Adrenal gland (tissue), 12 donors: Measurements from ENCODE around the gene OR6K2. TPM values are rescaled to one million over a fixed set of nuclear protein-coding genes. Genes with fewer than 3 reads are reported as not detected.

Experiments
- DNase-seq, 7 donors: peaks; one replicate each; pipeline ENCODE4 v3.0.0-alpha.2; 2019 to 2020
- H3K27ac ChIP-seq, 5 donors: fragments of 200-600 bp; sonication (generic) in 4 of 5; 1 replicate in 3 of 5; 2 replicates in 2 of 5; pipeline versions ENCODE4 v1.5.1 to v1.8.0; 2016 to 2020; ENCODE audit warnings: mild to moderate bottlenecking in 1 of 5
- H3K27me3 ChIP-seq: fragments of 200-600 bp; 2 replicates; pipeline ENCODE4 v1.8.0; 2021
- H3K36me3 ChIP-seq, 2 donors: fragments of 200-600 bp; replicated peaks in 1 of 2; 1 replicate in 1 of 2; 2 replicates in 1 of 2; pipeline versions ENCODE4 v1.5.1 to v1.8.0; 2018 to 2022
- H3K4me1 ChIP-seq, 2 donors: fragments of 200-600 bp; replicated peaks in 1 of 2; 1 replicate in 1 of 2; 2 replicates in 1 of 2; pipeline versions ENCODE4 v1.5.1 to v1.8.0; 2018 to 2021
- H3K4me3 ChIP-seq, 4 donors: fragments of 200-600 bp; sonication (generic) in 3 of 4; one replicate each; pipeline ENCODE4 v1.5.1; 2016 to 2018
- H3K9me3 ChIP-seq, 3 donors: fragments of 200-600 bp; sonication (generic) in 1 of 3; replicated peaks in 1 of 3; 1 replicate in 2 of 3; 2 replicates in 1 of 3; pipeline versions ENCODE4 v1.5.1 to v1.8.0; 2016 to 2021
- POLR2A ChIP-seq, 2 donors: fragments of 450-650 bp; IDR thresholded peaks; one replicate each; pipeline ENCODE4 v1.6.1; 2017; ENCODE audit warnings: antibody characterized with exemption in 2 of 2, mild to moderate bottlenecking in 2 of 2, moderate library complexity in 1 of 2
- WGBS, 4 donors: extraction: QIAGEN DNeasy Blood & Tissue Kit in 2 of 4; methylation state at CpG; one replicate each; pipeline versions ENCODE4 v1.1.5 to v1.1.7; 2013 to 2017; 5-methylcytosine and 5-hydroxymethylcytosine counted together
- intact Hi-C, 2 donors: fragments of 100-400 bp; cut with DNase I; formaldehyde crosslinking; loops; one replicate each; pipeline versions ENCODE4 v1.14.1 to v1.15.0; 2022 to 2023
- polyA plus RNA-seq, 3 donors: library from polyadenylated mRNA; stranded (reverse); fragments of 200-250 nt in 2 of 3; fragments of 350-450 nt in 1 of 3; fragmentation: Illumina TruSeq in 1 of 3; extraction: RNeasy Lipid Tissue Mini Kit (QIAGEN cat#74804) in 1 of 3; gene quantifications; one replicate each; pipeline ENCODE4 v1.2.3, GENCODE V29; 2013 to 2014
- total RNA-seq, 9 donors: library from RNA; depleted of rRNA in 4 of 9; stranded (reverse); fragments of >200 nt in 4 of 9; fragments of 120-200 nt in 1 of 9; fragmentation: NEBNext Ultra II Directional in 1 of 9; extraction: Animal tissue kit (Norgen Biotek cat#: 25700) in 1 of 9; gene quantifications; one replicate each; pipeline versions ENCODE4 v1.1.0 to v1.2.4, GENCODE V29; 2013 to 2023
- TF ChIP-seq, protein P1 (sequence below), 6 experiments: fragments of 450-650 bp in 4 of 6; fragments of 200-600 bp in 2 of 6; sonication (generic) in 1 of 6; IDR thresholded peaks; 1 replicate in 5 of 6; 2 replicates in 1 of 6; pipeline versions ENCODE4 v1.5.1 to v1.8.0; 2016 to 2021; ENCODE audit warnings: antibody characterized with exemption in 6 of 6, mild to moderate bottlenecking in 2 of 6, moderate library complexity in 1 of 6
- donor health status: healthy with polysubstance abuse.
- donor health status: Bipolar disorder and iron deficiency.
- donor health status: DM: yes; HTN: yes; CAD: no.
- donor health status: DM: no; HTN: no; CAD: no.
- donor health status: DM: no; HTN: no; CAD: no.
- donor health status: DM: yes; HTN: yes; CAD: no.

Gene OR6K2
- total and polyA plus RNA-seq, 12 donors, result not detected

DNA sequence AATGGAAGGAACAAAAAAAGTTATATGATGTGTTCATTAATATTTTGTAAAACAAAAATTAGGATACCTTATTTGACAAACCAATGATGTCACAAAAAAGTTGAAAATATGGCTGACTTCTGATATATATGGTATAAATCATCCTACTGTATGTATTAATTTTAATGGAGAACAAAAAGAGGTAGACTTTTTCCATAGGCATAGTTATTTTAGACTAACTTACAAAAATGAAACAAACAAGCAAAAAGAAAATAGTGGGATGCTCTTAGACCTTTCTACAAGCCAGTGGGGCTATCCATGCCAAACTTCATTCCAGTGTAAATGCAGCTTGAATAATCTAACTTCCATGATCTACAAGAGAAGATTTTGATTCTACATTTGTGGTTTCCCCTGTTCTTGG lies 13.4 kb downstream of the OR6K2 start:
- H3K36me3 ChIP-seq, result no peaks in the 10 kb centered on the region
- no peak for DNase-seq
- no peaks in the 10 kb centered on the region for H3K4me1 ChIP-seq
- H3K27ac ChIP-seq, result no peak overlapping the region
- TF ChIP-seq POLR2A (IDR thresholded peaks at IDR 0.05), result no peak
- TF ChIP-seq, protein P1, sequence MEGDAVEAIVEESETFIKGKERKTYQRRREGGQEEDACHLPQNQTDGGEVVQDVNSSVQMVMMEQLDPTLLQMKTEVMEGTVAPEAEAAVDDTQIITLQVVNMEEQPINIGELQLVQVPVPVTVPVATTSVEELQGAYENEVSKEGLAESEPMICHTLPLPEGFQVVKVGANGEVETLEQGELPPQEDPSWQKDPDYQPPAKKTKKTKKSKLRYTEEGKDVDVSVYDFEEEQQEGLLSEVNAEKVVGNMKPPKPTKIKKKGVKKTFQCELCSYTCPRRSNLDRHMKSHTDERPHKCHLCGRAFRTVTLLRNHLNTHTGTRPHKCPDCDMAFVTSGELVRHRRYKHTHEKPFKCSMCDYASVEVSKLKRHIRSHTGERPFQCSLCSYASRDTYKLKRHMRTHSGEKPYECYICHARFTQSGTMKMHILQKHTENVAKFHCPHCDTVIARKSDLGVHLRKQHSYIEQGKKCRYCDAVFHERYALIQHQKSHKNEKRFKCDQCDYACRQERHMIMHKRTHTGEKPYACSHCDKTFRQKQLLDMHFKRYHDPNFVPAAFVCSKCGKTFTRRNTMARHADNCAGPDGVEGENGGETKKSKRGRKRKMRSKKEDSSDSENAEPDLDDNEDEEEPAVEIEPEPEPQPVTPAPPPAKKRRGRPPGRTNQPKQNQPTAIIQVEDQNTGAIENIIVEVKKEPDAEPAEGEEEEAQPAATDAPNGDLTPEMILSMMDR (IDR thresholded peaks at IDR 0.05), result no peak
- peaks cover 4% of the 10 kb centered on the region for H3K27me3 ChIP-seq
- H3K9me3 ChIP-seq, result no peaks in the 10 kb centered on the region
- intact Hi-C loops, result no loop called here
- H3K4me3 ChIP-seq, result no peak overlapping the region

DNA sequence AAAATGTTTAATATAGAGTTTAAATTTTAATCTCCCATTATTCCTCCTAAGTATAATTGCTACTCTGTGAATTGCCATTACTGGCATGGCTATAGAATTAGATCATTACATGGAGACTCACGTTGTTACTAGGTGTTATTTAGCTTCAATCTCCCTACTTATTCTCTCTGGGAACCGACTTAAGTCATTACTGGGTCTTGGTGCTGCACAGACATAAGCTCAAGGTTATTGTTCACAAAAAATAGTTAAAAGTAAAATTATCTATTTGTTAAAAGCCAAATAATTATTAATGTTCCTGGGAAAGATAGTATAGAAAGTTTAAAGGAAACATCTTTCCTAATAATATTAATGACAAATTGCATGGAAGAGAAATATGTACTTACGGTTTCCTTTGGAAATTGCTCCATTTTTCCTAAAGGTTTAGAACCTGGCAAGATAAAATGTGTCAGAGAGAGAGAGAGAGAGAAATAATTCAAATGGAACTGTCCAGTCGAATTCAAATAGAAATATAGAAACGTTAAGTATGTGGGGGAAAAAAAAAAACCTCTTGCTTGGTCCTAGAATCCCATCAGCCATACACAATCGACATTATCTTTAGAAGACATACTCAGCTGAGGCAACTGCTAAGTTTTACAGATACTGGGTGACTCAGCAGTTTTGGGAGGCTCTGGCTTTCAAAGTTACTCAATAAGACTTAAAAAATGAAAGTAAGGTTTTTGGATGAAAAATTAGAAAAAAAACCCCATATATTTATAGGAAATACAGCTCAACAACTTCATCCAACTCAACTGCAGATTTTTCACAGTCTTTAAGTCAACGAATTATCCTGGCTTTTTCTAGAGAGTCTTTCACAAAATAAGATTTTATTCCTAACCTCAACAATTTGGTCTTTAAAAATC lies 14.1 kb downstream of the OR6K2 start, which contains the start of gene SPTA1:
Gene SPTA1, minus strand, starts transcription at position 605 of the 899 bp plus-strand sequence. Its CDS starts 198 bp downstream, at position 407.
- Histone ChIP-seq H3K4me3 (no peak within 1 kb of the TSS), H3K27me3 (peaks cover 4% of the 10 kb centered on the region), H3K36me3 (no peaks in the 10 kb centered on the region), H3K27ac (no peak within 1 kb of the TSS), H3K9me3 (no peaks in the 10 kb centered on the region), H3K4me1 (no peaks in the 10 kb centered on the region)
- TF ChIP-seq, protein P1 (IDR thresholded peaks at IDR 0.05), result no peak
- no peak for TF ChIP-seq POLR2A (IDR thresholded peaks at IDR 0.05)
- DNase-seq, result no peak
- intact Hi-C loops, result no loop called here
- 51 to 55% (median 52%) methylated on average over 7 of the region's 7 CpGs for WGBS, 4 donors

DNA sequence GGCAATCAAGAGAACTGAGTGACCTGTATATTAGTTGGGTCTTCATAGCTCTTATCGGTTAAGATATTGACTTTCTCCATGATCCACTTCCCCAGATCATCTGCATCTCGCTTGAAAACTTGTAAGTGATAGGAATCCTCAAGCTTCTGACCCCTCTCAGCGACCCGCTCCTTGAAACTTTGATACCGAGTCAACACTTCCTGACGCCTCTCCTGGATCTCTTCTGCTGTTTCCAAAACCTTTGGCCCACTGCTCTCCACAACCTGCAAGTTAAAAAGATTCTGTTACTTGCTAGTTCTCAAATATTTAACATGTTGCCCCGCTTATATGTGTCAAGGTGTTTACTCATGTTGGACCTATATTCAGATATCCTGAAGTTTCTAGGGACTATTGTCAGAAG lies 15.4 kb downstream of the OR6K2 start:
- H3K36me3 ChIP-seq, result no peaks in the 10 kb centered on the region
- no peak for DNase-seq
- no peaks in the 10 kb centered on the region for H3K9me3 ChIP-seq
- TF ChIP-seq, protein P1 (IDR thresholded peaks at IDR 0.05), result no peak
- TF ChIP-seq POLR2A (IDR thresholded peaks at IDR 0.05), result no peak
- H3K27me3 ChIP-seq, result peaks cover 4% of the 10 kb centered on the region
- no peak overlapping the region for H3K4me3 ChIP-seq
- H3K4me1 ChIP-seq, result no peaks in the 10 kb centered on the region
- intact Hi-C loops, result no loop called here
- no peak overlapping the region for H3K27ac ChIP-seq
- 66 to 77% (median 72%) methylated on average over 7 of the region's 7 CpGs for WGBS, 4 donors

DNA sequence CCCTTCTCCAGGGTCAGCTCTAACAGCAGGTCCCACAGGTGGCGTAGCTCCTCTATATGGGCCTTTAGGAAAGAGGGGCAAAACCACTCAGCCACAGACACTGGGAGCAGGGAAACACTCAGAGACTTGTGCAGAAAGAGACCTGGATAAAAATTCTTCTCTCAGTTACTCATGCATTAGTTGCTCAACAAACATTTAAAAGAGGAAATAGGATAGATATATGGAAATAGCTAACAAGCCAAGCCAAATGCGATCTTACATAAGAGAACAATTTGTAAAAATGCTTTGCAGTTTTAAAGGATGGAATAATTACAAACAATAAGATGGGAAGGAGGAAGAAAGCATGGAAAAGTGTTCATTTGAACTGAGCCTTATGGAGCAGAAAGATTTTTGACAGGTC lies 18.8 kb downstream of the OR6K2 start:
- Histone ChIP-seq H3K4me3 (no peak overlapping the region), H3K27ac (no peak overlapping the region), H3K9me3 (no peaks in the 10 kb centered on the region), H3K27me3 (peaks cover 4% of the 10 kb centered on the region), H3K4me1 (no peaks in the 10 kb centered on the region), H3K36me3 (no peaks in the 10 kb centered on the region)
- 76 to 85% (median 83%) methylated on average over 2 of the region's 2 CpGs for WGBS, 4 donors
- DNase-seq, result no peak
- TF ChIP-seq, protein P1 (IDR thresholded peaks at IDR 0.05), result no peak
- no peak for TF ChIP-seq POLR2A (IDR thresholded peaks at IDR 0.05)
- intact Hi-C loops, result no loop called here
